Measurements from ENCODE around the gene TMEM178B.

TMEM178B gene

GRCh38 chr7:141094336-141095070 lies 20.6 kb downstream of the TMEM178B start:
- Histone ChIP-seq H3K4me2 (no peak overlapping the region), H3K4me3 (IDR thresholded peaks at IDR 0.05; ENCODE audit: insufficient read depth, low read depth, low read length) (no peak overlapping the region)

GRCh38 chr7:141097430-141097829 lies 23.6 kb downstream of the TMEM178B start:
- no peak for TF ChIP-seq CTCF (conservative IDR thresholded peaks at IDR 0.05; ENCODE audit: low read depth, low read length)
- Histone ChIP-seq H3K4me3 (IDR thresholded peaks at IDR 0.05; ENCODE audit: insufficient read depth, low read depth, low read length) (no peak overlapping the region), H3K36me3 (ENCODE audit: insufficient read depth) (no peaks in the 10 kb centered on the region), H3K79me2 (ENCODE audit: insufficient read depth, low read depth) (no peaks in the 10 kb centered on the region), H3K4me2 (no peak overlapping the region), H3K4me1 (ENCODE audit: low read depth, poor library complexity, severe bottlenecking) (no peaks in the 10 kb centered on the region), H3K27ac (no peak overlapping the region), H3K9ac (no peak overlapping the region), H4K20me1 (ENCODE audit: insufficient read depth) (no peaks in the 10 kb centered on the region), H2AFZ (ENCODE audit: low read depth) (no peak overlapping the region), H3K27me3 (ENCODE audit: insufficient read depth, low read depth) (no peaks in the 10 kb centered on the region)

More at GRCh38 chr7:141094336-141095070, 20.6 kb downstream of the TMEM178B start:
- no peaks in the 10 kb centered on the region for H3K36me3 ChIP-seq (ENCODE audit: insufficient read depth)
- H3K27ac ChIP-seq, result no peak overlapping the region
- no peak overlapping the region for H2AFZ ChIP-seq (ENCODE audit: low read depth)
- TF ChIP-seq CTCF (conservative IDR thresholded peaks at IDR 0.05; ENCODE audit: low read depth, low read length), result no peak
- no peaks in the 10 kb centered on the region for H3K27me3 ChIP-seq (ENCODE audit: insufficient read depth, low read depth)
- no peak overlapping the region for H3K9ac ChIP-seq
- no peaks in the 10 kb centered on the region for H3K79me2 ChIP-seq (ENCODE audit: insufficient read depth, low read depth)
- H4K20me1 ChIP-seq (ENCODE audit: insufficient read depth), result no peaks in the 10 kb centered on the region
- no peaks in the 10 kb centered on the region for H3K4me1 ChIP-seq (ENCODE audit: low read depth, poor library complexity, severe bottlenecking)

GRCh38 chr7:141102436-141102835 lies 28.6 kb downstream of the TMEM178B start:
- no peaks in the 10 kb centered on the region for H3K4me1 ChIP-seq (ENCODE audit: low read depth, poor library complexity, severe bottlenecking)
- H2AFZ ChIP-seq (ENCODE audit: low read depth), result no peak overlapping the region
- no peaks in the 10 kb centered on the region for H3K79me2 ChIP-seq (ENCODE audit: insufficient read depth, low read depth)
- H3K9ac ChIP-seq, result no peak overlapping the region
- H3K27me3 ChIP-seq (ENCODE audit: insufficient read depth, low read depth), result no peaks in the 10 kb centered on the region
- no peaks in the 10 kb centered on the region for H3K36me3 ChIP-seq (ENCODE audit: insufficient read depth)
- H3K27ac ChIP-seq, result no peak overlapping the region
- no peak overlapping the region for H3K4me3 ChIP-seq (IDR thresholded peaks at IDR 0.05; ENCODE audit: insufficient read depth, low read depth, low read length)
- no peak for TF ChIP-seq CTCF (conservative IDR thresholded peaks at IDR 0.05; ENCODE audit: low read depth, low read length)
- H3K4me2 ChIP-seq, result no peak overlapping the region
- no peaks in the 10 kb centered on the region for H4K20me1 ChIP-seq (ENCODE audit: insufficient read depth)

- no peak for TF ChIP-seq CTCF (conservative IDR thresholded peaks at IDR 0.05; ENCODE audit: low read depth, low read length)
- no peak overlapping the region for H3K27ac ChIP-seq
- H3K9ac ChIP-seq, result no peak overlapping the region
- no peaks in the 10 kb centered on the region for H3K27me3 ChIP-seq (ENCODE audit: insufficient read depth, low read depth)
- no peak overlapping the region for H3K4me3 ChIP-seq (IDR thresholded peaks at IDR 0.05; ENCODE audit: insufficient read depth, low read depth, low read length)
- H4K20me1 ChIP-seq (ENCODE audit: insufficient read depth), result no peaks in the 10 kb centered on the region
- no peak overlapping the region for H2AFZ ChIP-seq (ENCODE audit: low read depth)
- no peaks in the 10 kb centered on the region for H3K36me3 ChIP-seq (ENCODE audit: insufficient read depth)
- no peaks in the 10 kb centered on the region for H3K79me2 ChIP-seq (ENCODE audit: insufficient read depth, low read depth)
- H3K4me2 ChIP-seq, result no peak overlapping the region
- H3K4me1 ChIP-seq (ENCODE audit: low read depth, poor library complexity, severe bottlenecking), result no peaks in the 10 kb centered on the region
These were observed 30.1 kb downstream of the TMEM178B start for GRCh38 chr7:141103847-141104429.
